ENCODE measurements around the gene KCP. TPM values are rescaled to one million over a fixed set of nuclear protein-coding genes. Genes with fewer than 3 reads are reported as not detected.

The KCP gene
- total RNA-seq, 1 donor from 2014 or later = 0.70 TPM

- Mint-ChIP-seq H3K4me1 (ENCODE audit: unreplicated experiment) (no peaks in the 10 kb centered on the region), H3K27ac (ENCODE audit: unreplicated experiment) (no peak overlapping the region), H3K4me3 (ENCODE audit: unreplicated experiment) (no peak overlapping the region), H3K27me3 (ENCODE audit: unreplicated experiment) (no peaks in the 10 kb centered on the region), H3K36me3 (ENCODE audit: unreplicated experiment) (peaks cover 30% of the 10 kb centered on the region), H3K9me3 (ENCODE audit: unreplicated experiment) (no peaks in the 10 kb centered on the region)
- no peak for DNase-seq (ENCODE audit: extremely low spot score, unreplicated experiment)
- no peak for TF ChIP-seq CTCF (IDR thresholded peaks at IDR 0.05)
Observed at GRCh38 chr7:128951296-128951695, 40.8 kb upstream of the KCP start.

DNA sequence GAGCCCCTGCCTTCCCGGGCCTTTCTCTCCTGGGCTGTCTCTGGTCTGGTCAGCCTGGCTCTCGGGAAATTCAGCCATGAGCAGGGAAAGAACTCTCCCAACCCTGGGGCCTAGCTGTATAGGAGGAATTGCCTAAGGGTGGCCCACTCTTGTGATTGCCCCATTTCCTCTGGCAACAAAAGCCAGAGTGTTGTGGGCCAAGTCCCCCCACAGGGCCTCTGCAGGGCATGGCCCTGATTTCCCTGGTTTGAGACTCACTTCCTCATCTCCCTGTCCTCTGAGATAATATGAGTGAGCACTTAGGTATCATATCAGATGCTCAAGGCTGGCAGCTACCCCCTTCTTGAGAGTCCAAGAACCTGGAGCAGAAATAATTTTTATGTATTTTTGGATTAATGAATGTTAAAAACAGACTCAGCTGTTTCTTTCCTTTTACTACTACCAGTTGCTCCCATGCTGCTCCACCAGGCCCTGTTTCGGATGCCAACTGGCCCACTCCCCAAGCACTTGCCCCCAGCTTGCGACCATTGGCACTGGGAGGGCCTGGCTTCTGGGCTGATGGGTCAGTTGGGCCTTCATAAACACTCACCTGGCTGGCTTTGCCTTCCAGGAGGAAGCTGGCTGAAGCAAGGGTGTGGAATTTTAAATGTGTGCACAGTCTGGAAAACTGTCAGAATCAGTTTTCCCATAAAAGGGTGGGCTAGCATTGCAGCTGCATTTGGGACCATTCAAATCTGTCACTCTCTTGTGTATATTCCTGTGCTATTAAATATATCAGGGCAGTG is 38.7 kb upstream of the KCP start:
- H3K36me3 Mint-ChIP-seq (ENCODE audit: unreplicated experiment) = peaks cover 20% of the 10 kb centered on the region

DNA sequence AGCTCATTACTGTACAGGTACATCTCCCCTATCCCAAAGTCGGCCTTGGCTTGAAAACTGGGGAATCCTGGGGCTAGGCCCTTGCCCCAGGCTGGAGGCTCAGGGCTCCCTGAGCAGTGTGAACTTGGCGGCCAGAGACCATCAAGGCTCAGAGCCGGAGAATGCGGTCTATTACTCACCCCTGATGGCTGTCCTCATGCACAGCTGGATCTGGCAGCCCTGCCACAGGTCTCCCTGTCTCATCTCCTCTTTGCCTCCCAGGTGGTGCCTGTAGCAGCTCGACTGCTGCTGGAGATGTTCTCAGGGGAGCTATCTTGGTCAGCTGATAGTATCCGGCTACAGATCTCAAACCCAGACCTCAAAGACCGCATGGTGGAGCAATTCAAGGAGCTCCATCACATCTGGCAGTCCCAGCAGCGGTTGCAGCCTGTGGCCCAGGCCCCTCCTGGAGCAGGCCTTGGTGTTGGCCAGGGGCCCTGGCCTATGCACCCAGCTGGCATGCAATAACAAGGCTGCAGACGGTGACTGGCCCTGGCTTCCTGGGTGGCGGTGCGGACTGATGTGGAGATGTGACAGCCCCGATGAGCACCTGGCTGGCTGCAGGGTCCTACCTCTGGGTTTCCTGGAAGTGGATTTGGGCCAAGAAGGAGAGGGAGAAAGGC is 37.9 kb upstream of the KCP start:
- peaks cover 9% of the 10 kb centered on the region for H3K27me3 Mint-ChIP-seq (ENCODE audit: unreplicated experiment)
- no peak for TF ChIP-seq CTCF (IDR thresholded peaks at IDR 0.05)
- no peak for DNase-seq (ENCODE audit: extremely low spot score, unreplicated experiment)
- H3K4me1 Mint-ChIP-seq (ENCODE audit: unreplicated experiment) = no peaks in the 10 kb centered on the region
- no peak overlapping the region for H3K27ac Mint-ChIP-seq (ENCODE audit: unreplicated experiment)
- no peak overlapping the region for H3K4me3 Mint-ChIP-seq (ENCODE audit: unreplicated experiment)
- no peaks in the 10 kb centered on the region for H3K9me3 Mint-ChIP-seq (ENCODE audit: unreplicated experiment)
- peaks cover 12% of the 10 kb centered on the region for H3K36me3 Mint-ChIP-seq (ENCODE audit: unreplicated experiment)

More for the DNA sequence above, 38.7 kb upstream of the KCP start:
- peaks cover 9% of the 10 kb centered on the region for H3K27me3 Mint-ChIP-seq (ENCODE audit: unreplicated experiment)
- no peaks in the 10 kb centered on the region for H3K4me1 Mint-ChIP-seq (ENCODE audit: unreplicated experiment)
- no peak for TF ChIP-seq CTCF (IDR thresholded peaks at IDR 0.05)
- H3K27ac Mint-ChIP-seq (ENCODE audit: unreplicated experiment) = no peak overlapping the region
- DNase-seq (ENCODE audit: extremely low spot score, unreplicated experiment) = no peak
- H3K9me3 Mint-ChIP-seq (ENCODE audit: unreplicated experiment) = no peaks in the 10 kb centered on the region
- H3K4me3 Mint-ChIP-seq (ENCODE audit: unreplicated experiment) = no peak overlapping the region

DNA sequence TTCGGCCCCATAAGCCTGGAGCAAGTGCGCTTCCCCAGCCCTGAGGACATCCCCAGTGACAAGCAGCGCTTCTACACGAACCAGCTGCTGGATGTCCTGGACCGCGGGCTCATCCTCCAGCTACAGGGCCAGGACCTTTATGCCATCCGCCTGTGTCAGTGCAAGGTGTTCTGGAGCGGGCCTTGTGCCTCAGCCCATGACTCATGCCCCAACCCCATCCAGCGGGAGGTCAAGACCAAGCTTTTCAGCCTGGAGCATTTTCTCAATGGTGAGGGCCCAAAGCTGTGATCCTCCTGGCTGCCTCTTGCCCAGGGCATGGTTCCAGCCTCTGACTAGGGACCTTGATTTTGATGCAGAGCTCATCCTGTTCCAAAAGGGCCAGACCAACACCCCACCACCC is 37.3 kb upstream of the KCP start:
- peaks cover 7% of the 10 kb centered on the region for H3K36me3 Mint-ChIP-seq (ENCODE audit: unreplicated experiment)
- H3K9me3 Mint-ChIP-seq (ENCODE audit: unreplicated experiment) = no peaks in the 10 kb centered on the region
- H3K4me3 Mint-ChIP-seq (ENCODE audit: unreplicated experiment) = no peak overlapping the region
- H3K27ac Mint-ChIP-seq (ENCODE audit: unreplicated experiment) = no peak overlapping the region
- no peak for TF ChIP-seq CTCF (IDR thresholded peaks at IDR 0.05)
- H3K27me3 Mint-ChIP-seq (ENCODE audit: unreplicated experiment) = peaks cover 9% of the 10 kb centered on the region
- no peaks in the 10 kb centered on the region for H3K4me1 Mint-ChIP-seq (ENCODE audit: unreplicated experiment)
- no peak for DNase-seq (ENCODE audit: extremely low spot score, unreplicated experiment)

Data from osteocyte (in vitro differentiated cells).